ENCODE data around the gene CTSL. TPM values are rescaled to one million over a fixed set of nuclear protein-coding genes. Genes with fewer than 3 reads are reported as not detected.

The CTSL gene
- polyA plus RNA-seq, 2 of the 4 experiments (the other 2 are of a cell fraction) = 725 to 902 TPM

- Histone ChIP-seq H3K4me3 (no peak overlapping the region), H3K9me3 (no peaks in the 10 kb centered on the region), H3K4me1 (no peaks in the 10 kb centered on the region), H3K4me2 (no peak overlapping the region), H3K27ac (no peak overlapping the region)
- TF ChIP-seq, protein P1, sequence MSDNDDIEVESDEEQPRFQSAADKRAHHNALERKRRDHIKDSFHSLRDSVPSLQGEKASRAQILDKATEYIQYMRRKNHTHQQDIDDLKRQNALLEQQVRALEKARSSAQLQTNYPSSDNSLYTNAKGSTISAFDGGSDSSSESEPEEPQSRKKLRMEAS (IDR thresholded peaks at IDR 0.05) = no peak
- no peak for TF ChIP-seq POLR2AphosphoS2 (conservative IDR thresholded peaks at IDR 0.05; ENCODE audit: low read length)
- TF ChIP-seq EHF (CRISPR knock-in tag; IDR thresholded peaks at IDR 0.05) = no peak
- TF ChIP-seq, protein P2, sequence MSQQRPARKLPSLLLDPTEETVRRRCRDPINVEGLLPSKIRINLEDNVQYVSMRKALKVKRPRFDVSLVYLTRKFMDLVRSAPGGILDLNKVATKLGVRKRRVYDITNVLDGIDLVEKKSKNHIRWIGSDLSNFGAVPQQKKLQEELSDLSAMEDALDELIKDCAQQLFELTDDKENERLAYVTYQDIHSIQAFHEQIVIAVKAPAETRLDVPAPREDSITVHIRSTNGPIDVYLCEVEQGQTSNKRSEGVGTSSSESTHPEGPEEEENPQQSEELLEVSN (IDR thresholded peaks at IDR 0.05; ENCODE audit: borderline replicate concordance, low read depth) = no peak
- TF ChIP-seq RNF2 (IDR thresholded peaks at IDR 0.05; ENCODE audit: borderline replicate concordance, low read depth) = no peak
- TF ChIP-seq FOSB (CRISPR knock-in tag; IDR thresholded peaks at IDR 0.05) = no peak
- no peak for TF ChIP-seq POLR2A (IDR thresholded peaks at IDR 0.05; ENCODE audit: low read length)
- no peak for TF ChIP-seq EP300 (IDR thresholded peaks at IDR 0.05)
- DNase-seq (ENCODE audit: low read depth in 1 of 2, low spot score in 1 of 2) (no peak), FAIRE-seq (no peak), ATAC-seq (no peak)
- 66% methylated on average over 8 of the region's 8 CpGs for WGBS (ENCODE audit: missing lambda C conversion rate)
- POLR2A ChIA-PET = no interaction called here
- CTCF ChIA-PET = no interaction called here
Measured at GRCh38 chr9:87776481-87777379, 50.8 kb downstream of the CTSL start.

DNA sequence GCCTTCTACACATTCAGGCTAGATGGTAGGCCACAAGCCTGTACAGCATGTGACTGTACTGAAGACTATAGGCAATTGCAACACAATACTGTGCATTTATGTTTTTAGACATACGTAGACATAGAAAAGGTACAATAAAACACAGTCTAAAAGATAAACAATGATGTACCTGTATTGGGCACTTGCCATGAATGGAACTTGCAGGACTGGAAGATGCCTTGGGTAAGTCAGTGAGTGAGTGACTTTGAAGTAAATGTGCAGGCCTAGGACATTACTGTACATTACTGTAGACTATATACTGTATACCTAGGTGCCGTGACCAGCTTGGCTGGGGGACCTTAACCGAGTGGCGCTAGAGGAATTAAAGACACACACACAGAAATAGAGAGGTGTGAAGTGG, 53.1 kb downstream of the CTSL start:
- Histone ChIP-seq H3K4me2 (no peak overlapping the region), H3K9me3 (no peaks in the 10 kb centered on the region), H3K27ac (no peak overlapping the region), H3K4me3 (no peak overlapping the region), H3K4me1 (no peaks in the 10 kb centered on the region)
- DNase-seq (ENCODE audit: low read depth in 1 of 2, low spot score in 1 of 2) (no peak), ATAC-seq (no peak), FAIRE-seq (no peak)
- TF ChIP-seq PBX3 (IDR thresholded peaks at IDR 0.05) (no peak), HOXB5 (CRISPR knock-in tag; IDR thresholded peaks at IDR 0.05) (no peak), ZSCAN20 (CRISPR knock-in tag; IDR thresholded peaks at IDR 0.05) (no peak), CEBPB (IDR thresholded peaks at IDR 0.05) (no peak), EP300 (IDR thresholded peaks at IDR 0.05) (no peak), JUNB (IDR thresholded peaks at IDR 0.05) (no peak), GATA3 (IDR thresholded peaks at IDR 0.05; ENCODE audit: borderline replicate concordance) (no peak), RARB (CRISPR knock-in tag; IDR thresholded peaks at IDR 0.05) (no peak), MAFK (IDR thresholded peaks at IDR 0.05; ENCODE audit: partially characterized antibody) (no peak)
- TF ChIP-seq, protein P2 (IDR thresholded peaks at IDR 0.05; ENCODE audit: borderline replicate concordance, low read depth) = no peak
- TF ChIP-seq, protein P3, sequence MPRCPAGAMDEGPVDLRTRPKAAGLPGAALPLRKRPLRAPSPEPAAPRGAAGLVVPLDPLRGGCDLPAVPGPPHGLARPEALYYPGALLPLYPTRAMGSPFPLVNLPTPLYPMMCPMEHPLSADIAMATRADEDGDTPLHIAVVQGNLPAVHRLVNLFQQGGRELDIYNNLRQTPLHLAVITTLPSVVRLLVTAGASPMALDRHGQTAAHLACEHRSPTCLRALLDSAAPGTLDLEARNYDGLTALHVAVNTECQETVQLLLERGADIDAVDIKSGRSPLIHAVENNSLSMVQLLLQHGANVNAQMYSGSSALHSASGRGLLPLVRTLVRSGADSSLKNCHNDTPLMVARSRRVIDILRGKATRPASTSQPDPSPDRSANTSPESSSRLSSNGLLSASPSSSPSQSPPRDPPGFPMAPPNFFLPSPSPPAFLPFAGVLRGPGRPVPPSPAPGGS (IDR thresholded peaks at IDR 0.05) = no peak
- WGBS (ENCODE audit: missing lambda C conversion rate) = 89% methylated on average over 4 of the region's 4 CpGs
- CTCF ChIA-PET = interaction anchor here (1.6 kb wide), 1 partner anchor 12 kb away, joined by 4 read pairs; no protein-coding TSS in a partner anchor
- POLR2A ChIA-PET = no interaction called here

Other genes starting within 250 kb of the CTSL start
- gene DAPK1, start 228.3 kb upstream of the CTSL start, polyA plus RNA-seq (2011; rRNA removed) = 67.2 and 68.5 TPM in 2 replicates
- 46.1 to 57.0 TPM (median 55.2 TPM) in 3 replicates for gene DAPK1, start 228.3 kb upstream of the CTSL start, polyA plus RNA-seq (2017; fragmentation: RNase III; extraction: RNeasy Plus Mini Kit Qiagen cat#74134 plus additional on column Dnase treatment)
- not detected in 2 replicates for gene SPATA31E1, start 156.8 kb downstream of the CTSL start, polyA plus RNA-seq (2011; rRNA removed)
- not detected in 3 replicates for gene SPATA31E1, start 156.8 kb downstream of the CTSL start, polyA plus RNA-seq (2017; fragmentation: RNase III; extraction: RNeasy Plus Mini Kit Qiagen cat#74134 plus additional on column Dnase treatment)
- gene SPATA31C1, start 191.8 kb downstream of the CTSL start, polyA plus RNA-seq (2011; rRNA removed) = not detected in 2 replicates
- not detected in 3 replicates for gene SPATA31C1, start 191.8 kb downstream of the CTSL start, polyA plus RNA-seq (2017; fragmentation: RNase III; extraction: RNeasy Plus Mini Kit Qiagen cat#74134 plus additional on column Dnase treatment)
- gene CDK20, start 248.4 kb downstream of the CTSL start, polyA plus RNA-seq (2011; rRNA removed) = 7.8 and 9.7 TPM in 2 replicates
- gene CDK20, start 248.4 kb downstream of the CTSL start, polyA plus RNA-seq (2017; fragmentation: RNase III; extraction: RNeasy Plus Mini Kit Qiagen cat#74134 plus additional on column Dnase treatment) = 9.0 to 10.3 TPM (median 10.3 TPM) in 3 replicates